ENCODE measurements around the gene PLCH1.

The PLCH1 gene

DNA sequence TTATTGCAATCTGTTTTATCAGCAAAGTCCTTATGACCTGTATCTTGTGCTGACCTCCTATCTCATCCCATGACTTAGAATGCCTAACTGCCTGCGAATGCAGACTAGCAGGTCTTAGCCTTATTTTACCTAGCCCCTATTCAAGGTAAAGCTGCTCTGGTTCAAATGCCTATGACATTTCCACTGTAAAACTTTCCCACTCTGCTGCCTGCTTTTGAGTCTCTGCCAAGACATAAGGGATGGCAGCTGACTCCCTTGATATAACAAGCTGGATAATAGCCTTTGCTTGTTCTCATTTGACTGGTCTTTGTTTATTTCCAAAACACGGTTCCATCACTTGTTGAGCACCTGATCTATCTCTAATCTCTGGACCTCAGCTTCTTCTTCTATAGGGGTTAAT lies 319.5 kb downstream of the PLCH1 start:
- DNase-seq (ENCODE audit: low spot score) = no peak
- TF ChIP-seq, protein P1, sequence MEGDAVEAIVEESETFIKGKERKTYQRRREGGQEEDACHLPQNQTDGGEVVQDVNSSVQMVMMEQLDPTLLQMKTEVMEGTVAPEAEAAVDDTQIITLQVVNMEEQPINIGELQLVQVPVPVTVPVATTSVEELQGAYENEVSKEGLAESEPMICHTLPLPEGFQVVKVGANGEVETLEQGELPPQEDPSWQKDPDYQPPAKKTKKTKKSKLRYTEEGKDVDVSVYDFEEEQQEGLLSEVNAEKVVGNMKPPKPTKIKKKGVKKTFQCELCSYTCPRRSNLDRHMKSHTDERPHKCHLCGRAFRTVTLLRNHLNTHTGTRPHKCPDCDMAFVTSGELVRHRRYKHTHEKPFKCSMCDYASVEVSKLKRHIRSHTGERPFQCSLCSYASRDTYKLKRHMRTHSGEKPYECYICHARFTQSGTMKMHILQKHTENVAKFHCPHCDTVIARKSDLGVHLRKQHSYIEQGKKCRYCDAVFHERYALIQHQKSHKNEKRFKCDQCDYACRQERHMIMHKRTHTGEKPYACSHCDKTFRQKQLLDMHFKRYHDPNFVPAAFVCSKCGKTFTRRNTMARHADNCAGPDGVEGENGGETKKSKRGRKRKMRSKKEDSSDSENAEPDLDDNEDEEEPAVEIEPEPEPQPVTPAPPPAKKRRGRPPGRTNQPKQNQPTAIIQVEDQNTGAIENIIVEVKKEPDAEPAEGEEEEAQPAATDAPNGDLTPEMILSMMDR (IDR thresholded peaks at IDR 0.05; ENCODE audit: extremely low read depth, insufficient read depth, missing control alignments) = no peak
- in situ Hi-C loops (cut with MboI; ENCODE audit: low pct_unique_long_range_greater_than_20kb, low sequenced_read_pairs, unreplicated experiment) = no loop called here

GRCh38 chr3:155424323-155424710 lies 320.6 kb downstream of the PLCH1 start:
- no peak for DNase-seq (ENCODE audit: low spot score)
- in situ Hi-C loops (cut with MboI; ENCODE audit: low pct_unique_long_range_greater_than_20kb, low sequenced_read_pairs, unreplicated experiment) = no loop called here

DNA sequence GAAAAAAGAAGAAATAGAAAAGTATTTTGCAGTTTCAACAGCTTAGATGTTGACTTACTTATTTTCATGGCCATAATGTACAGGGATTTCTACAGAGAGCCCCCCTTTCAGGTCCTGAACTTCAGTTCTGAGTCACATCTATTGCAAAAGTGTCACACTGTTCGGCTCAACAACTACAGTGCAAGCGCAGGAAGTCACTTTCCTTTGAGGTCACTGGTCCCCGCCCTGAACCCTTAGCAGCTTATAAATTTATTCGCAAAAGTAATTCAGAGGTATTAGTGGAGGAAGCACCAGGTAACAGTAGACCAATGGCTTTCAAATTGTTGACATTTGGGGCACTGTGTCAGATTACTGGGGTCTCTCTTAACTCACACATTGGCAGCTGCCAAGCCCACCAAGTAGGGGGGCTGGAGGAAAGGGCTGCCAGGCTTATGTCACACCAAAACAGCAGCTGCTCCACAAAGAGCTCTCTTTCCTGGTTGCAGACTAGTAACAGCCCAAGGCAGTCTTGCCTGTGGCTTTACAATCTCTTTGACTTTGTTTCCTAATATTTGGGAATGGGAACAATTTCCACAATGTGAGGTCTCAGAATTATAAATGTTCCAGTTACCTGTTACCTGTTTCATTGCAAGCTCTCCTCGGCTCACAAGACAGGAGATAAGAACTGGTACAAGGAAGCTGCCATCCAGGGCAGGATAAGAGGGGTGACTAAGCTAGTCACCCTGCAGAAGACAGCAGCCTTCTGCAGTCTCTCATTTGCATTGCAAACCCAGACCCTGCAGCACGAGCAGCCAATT lies 321.1 kb downstream of the PLCH1 start:
- no peak for DNase-seq (ENCODE audit: low spot score)
- in situ Hi-C loops (cut with MboI; ENCODE audit: low pct_unique_long_range_greater_than_20kb, low sequenced_read_pairs, unreplicated experiment) = no loop called here
- TF ChIP-seq, protein P1 (IDR thresholded peaks at IDR 0.05; ENCODE audit: extremely low read depth, insufficient read depth, missing control alignments) = no peak

More at GRCh38 chr3:155424323-155424710, 320.6 kb downstream of the PLCH1 start:
- TF ChIP-seq, protein P1 (IDR thresholded peaks at IDR 0.05; ENCODE audit: extremely low read depth, insufficient read depth, missing control alignments) = no peak

DNA sequence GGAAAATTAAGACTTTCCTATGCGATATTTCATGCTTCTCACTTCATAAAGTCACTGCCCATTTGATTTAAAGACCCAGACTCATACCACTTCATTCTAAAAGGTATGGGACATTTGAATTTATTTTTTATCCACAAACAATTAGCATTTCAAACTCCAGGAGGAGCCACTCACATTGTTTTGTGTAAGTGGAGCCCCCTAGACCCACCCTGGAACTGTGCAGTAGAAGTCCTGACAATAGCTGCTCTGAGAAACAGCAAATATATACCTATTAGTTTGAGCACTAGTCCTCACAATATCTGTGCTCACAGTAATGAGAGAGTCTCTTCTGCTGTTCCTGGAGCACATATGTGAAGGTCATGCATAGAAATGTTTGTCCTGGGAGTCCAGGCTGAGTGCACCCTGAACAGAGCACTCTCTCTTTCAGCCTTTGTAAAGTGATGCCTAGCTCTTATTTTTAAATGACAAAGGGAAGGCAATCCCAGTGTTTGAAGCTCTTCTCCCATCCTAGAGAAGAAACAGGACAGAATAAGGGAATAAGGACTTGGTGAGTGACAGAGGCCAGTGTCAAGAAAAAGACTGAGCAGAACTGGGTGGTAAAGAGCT lies 323.9 kb downstream of the PLCH1 start:
- DNase-seq (ENCODE audit: low spot score) = no peak
- TF ChIP-seq, protein P1 (IDR thresholded peaks at IDR 0.05; ENCODE audit: extremely low read depth, insufficient read depth, missing control alignments) = no peak
- in situ Hi-C loops (cut with MboI; ENCODE audit: low pct_unique_long_range_greater_than_20kb, low sequenced_read_pairs, unreplicated experiment) = no loop called here

GRCh38 chr3:155420406-155420805 lies 324.5 kb downstream of the PLCH1 start:
- in situ Hi-C loops (cut with MboI; ENCODE audit: low pct_unique_long_range_greater_than_20kb, low sequenced_read_pairs, unreplicated experiment) = no loop called here
- no peak for DNase-seq (ENCODE audit: low spot score)
- TF ChIP-seq, protein P1 (IDR thresholded peaks at IDR 0.05; ENCODE audit: extremely low read depth, insufficient read depth, missing control alignments) = no peak

GRCh38 chr3:155418407-155418806 lies 326.5 kb downstream of the PLCH1 start:
- no peak for DNase-seq (ENCODE audit: low spot score)
- in situ Hi-C loops (cut with MboI; ENCODE audit: low pct_unique_long_range_greater_than_20kb, low sequenced_read_pairs, unreplicated experiment) = no loop called here
- TF ChIP-seq, protein P1 (IDR thresholded peaks at IDR 0.05; ENCODE audit: extremely low read depth, insufficient read depth, missing control alignments) = no peak

Measured in GM13977 (cell line).